ENCODE measurements around the gene AMPH. TPM values are rescaled to one million over a fixed set of nuclear protein-coding genes. Genes with fewer than 3 reads are reported as not detected.

The AMPH gene
- polyA plus RNA-seq, 1 donor (not counting 4 experiments of a cell fraction or from before 2014, with no cell fraction given) = not detected

DNA sequence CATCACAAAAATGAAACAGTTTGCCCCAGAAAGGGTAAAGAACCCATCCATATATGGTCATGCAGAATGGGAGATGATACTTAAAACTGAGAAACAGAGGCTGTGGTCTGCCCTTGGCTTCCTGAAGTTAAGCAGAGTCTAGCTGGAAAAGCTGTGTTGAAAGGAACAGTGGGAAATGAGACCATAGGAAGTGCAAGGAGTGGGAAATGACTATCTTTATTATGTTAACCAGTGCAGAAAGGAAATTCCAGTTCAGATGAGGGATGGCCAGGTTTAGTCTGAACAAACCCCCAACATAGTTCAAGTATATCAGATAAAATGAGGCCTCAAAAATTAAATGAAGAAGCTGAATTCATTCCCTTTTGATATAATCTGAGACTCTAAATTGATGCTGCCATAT is 245.5 kb downstream of the AMPH start:
- DNase-seq (ENCODE audit: low read depth, low spot score) (no peak), FAIRE-seq (no peak)
- H3K9me3 ChIP-seq (ENCODE audit: control insufficient read depth, low read depth, low read length) = no peaks in the 10 kb centered on the region
- no peaks in the 10 kb centered on the region for H3K27me3 ChIP-seq (ENCODE audit: control insufficient read depth, extremely low read depth, insufficient read depth, low read length)
- no peak overlapping the region for H3K4me2 ChIP-seq (ENCODE audit: control insufficient read depth, extremely low read depth, insufficient read depth, low read depth, low read length)
- no peak overlapping the region for H3K27ac ChIP-seq (ENCODE audit: control insufficient read depth, insufficient read depth, low read length)
- TF ChIP-seq, protein P1, sequence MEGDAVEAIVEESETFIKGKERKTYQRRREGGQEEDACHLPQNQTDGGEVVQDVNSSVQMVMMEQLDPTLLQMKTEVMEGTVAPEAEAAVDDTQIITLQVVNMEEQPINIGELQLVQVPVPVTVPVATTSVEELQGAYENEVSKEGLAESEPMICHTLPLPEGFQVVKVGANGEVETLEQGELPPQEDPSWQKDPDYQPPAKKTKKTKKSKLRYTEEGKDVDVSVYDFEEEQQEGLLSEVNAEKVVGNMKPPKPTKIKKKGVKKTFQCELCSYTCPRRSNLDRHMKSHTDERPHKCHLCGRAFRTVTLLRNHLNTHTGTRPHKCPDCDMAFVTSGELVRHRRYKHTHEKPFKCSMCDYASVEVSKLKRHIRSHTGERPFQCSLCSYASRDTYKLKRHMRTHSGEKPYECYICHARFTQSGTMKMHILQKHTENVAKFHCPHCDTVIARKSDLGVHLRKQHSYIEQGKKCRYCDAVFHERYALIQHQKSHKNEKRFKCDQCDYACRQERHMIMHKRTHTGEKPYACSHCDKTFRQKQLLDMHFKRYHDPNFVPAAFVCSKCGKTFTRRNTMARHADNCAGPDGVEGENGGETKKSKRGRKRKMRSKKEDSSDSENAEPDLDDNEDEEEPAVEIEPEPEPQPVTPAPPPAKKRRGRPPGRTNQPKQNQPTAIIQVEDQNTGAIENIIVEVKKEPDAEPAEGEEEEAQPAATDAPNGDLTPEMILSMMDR (optimal IDR thresholded peaks at IDR 0.05 in 1 of 3, IDR thresholded peaks at IDR 0.05 in 1 of 3, conservative IDR thresholded peaks at IDR 0.05 in 1 of 3; ENCODE audit: extremely low read depth in 1 of 3, insufficient read depth in 2 of 3, low read length in 3 of 3) = no peak
- TF ChIP-seq EZH2 (IDR thresholded peaks at IDR 0.05; ENCODE audit: low read length) = no peak
- no peaks in the 10 kb centered on the region for H3K4me1 ChIP-seq (ENCODE audit: control insufficient read depth, extremely low read depth, insufficient read depth, low read length)
- no peak overlapping the region for H3K4me3 ChIP-seq (ENCODE audit: control insufficient read depth in 2 of 3, extremely low read depth in 1 of 3, insufficient read depth in 2 of 3, low read depth in 1 of 3, low read length in 3 of 3)
- H3K36me3 ChIP-seq (ENCODE audit: control insufficient read depth in 2 of 2, extremely low read depth in 1 of 2, insufficient read depth in 2 of 2, low read length in 2 of 2) = no peaks in the 10 kb centered on the region
- dilution Hi-C loops (cut with MboI; ENCODE audit: extremely low pct_ligation_motif_present, low sequenced_read_pairs) = no loop called here
- H3K9ac ChIP-seq (ENCODE audit: control insufficient read depth, extremely low read depth, insufficient read depth, low read length) = no peak overlapping the region
- H3K79me2 ChIP-seq (ENCODE audit: control insufficient read depth, insufficient read depth, low read length) = no peaks in the 10 kb centered on the region
- no peak overlapping the region for H2AFZ ChIP-seq (ENCODE audit: control insufficient read depth, low read length)
- H3K9me1 ChIP-seq (ENCODE audit: control insufficient read depth, extremely low read depth, insufficient read depth, low read length) = no peaks in the 10 kb centered on the region
- no peaks in the 10 kb centered on the region for H4K20me1 ChIP-seq (ENCODE audit: control insufficient read depth, extremely low read depth, insufficient read depth, low read length)

DNA sequence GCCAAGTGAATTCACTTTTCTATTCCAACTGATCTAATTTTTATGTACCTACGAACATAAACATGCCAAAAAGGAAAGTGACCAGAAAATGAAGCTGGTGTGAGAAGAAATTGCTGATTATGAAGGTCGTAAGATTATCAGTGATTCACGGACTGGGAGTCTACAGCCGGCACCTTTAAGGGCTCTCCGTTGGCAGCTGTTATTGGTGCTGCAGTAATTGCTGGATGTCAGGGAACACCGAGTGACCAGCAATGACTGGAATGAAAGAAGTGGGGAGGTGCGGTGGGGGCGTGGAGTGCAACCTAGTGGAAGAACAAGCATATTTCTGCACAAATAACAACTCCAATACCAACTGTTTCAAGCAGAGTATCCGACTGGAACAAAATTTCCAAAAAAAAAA is 247.9 kb downstream of the AMPH start:
- Histone ChIP-seq H3K79me2 (ENCODE audit: control insufficient read depth, insufficient read depth, low read length) (no peaks in the 10 kb centered on the region), H3K4me2 (ENCODE audit: control insufficient read depth, extremely low read depth, insufficient read depth, low read depth, low read length) (no peak overlapping the region), H3K27me3 (ENCODE audit: control insufficient read depth, extremely low read depth, insufficient read depth, low read length) (no peaks in the 10 kb centered on the region), H3K36me3 (ENCODE audit: control insufficient read depth in 2 of 2, extremely low read depth in 1 of 2, insufficient read depth in 2 of 2, low read length in 2 of 2) (no peaks in the 10 kb centered on the region), H3K27ac (ENCODE audit: control insufficient read depth, insufficient read depth, low read length) (no peak overlapping the region), H3K4me1 (ENCODE audit: control insufficient read depth, extremely low read depth, insufficient read depth, low read length) (no peaks in the 10 kb centered on the region), H3K4me3 (ENCODE audit: control insufficient read depth in 2 of 3, extremely low read depth in 1 of 3, insufficient read depth in 2 of 3, low read depth in 1 of 3, low read length in 3 of 3) (no peak overlapping the region), H3K9ac (ENCODE audit: control insufficient read depth, extremely low read depth, insufficient read depth, low read length) (no peak overlapping the region), H3K9me1 (ENCODE audit: control insufficient read depth, extremely low read depth, insufficient read depth, low read length) (no peaks in the 10 kb centered on the region), H3K9me3 (ENCODE audit: control insufficient read depth, low read depth, low read length) (no peaks in the 10 kb centered on the region), H2AFZ (ENCODE audit: control insufficient read depth, low read length) (no peak overlapping the region), H4K20me1 (ENCODE audit: control insufficient read depth, extremely low read depth, insufficient read depth, low read length) (no peaks in the 10 kb centered on the region)
- FAIRE-seq (no peak), DNase-seq (ENCODE audit: low read depth, low spot score) (no peak)
- dilution Hi-C loops (cut with MboI; ENCODE audit: extremely low pct_ligation_motif_present, low sequenced_read_pairs) = no loop called here
- TF ChIP-seq, protein P1 (optimal IDR thresholded peaks at IDR 0.05 in 1 of 3, IDR thresholded peaks at IDR 0.05 in 1 of 3, conservative IDR thresholded peaks at IDR 0.05 in 1 of 3; ENCODE audit: extremely low read depth in 1 of 3, insufficient read depth in 2 of 3, low read length in 3 of 3) = no peak
- no peak for TF ChIP-seq EZH2 (IDR thresholded peaks at IDR 0.05; ENCODE audit: low read length)
